GM13977 (cell line): ENCODE measurements around the gene ITIH5.

Experiments
- DNase-seq: peaks from one replicate; pipeline ENCODE4 v3.0.0; 2012; ENCODE audit warnings: low spot score
- CTCF ChIP-seq: IDR thresholded peaks from 2 replicates; pipeline ENCODE4 v1.5.1; 2012; ENCODE audit warnings: mild to moderate bottlenecking, control low read depth; ENCODE audit not compliant: insufficient read depth; ENCODE audit errors: extremely low read depth, missing control alignments
- in situ Hi-C: fragments of 300-500 bp; cut with MboI; formaldehyde crosslinking; loops from one replicate; pipeline ENCODE4 v1.12.0; 2022; ENCODE audit warnings: low sequenced_read_pairs, low pct_unique_long_range_greater_than_20kb, mixed read lengths, inconsistent platforms; ENCODE audit not compliant: unreplicated experiment

ITIH5 gene

DNA sequence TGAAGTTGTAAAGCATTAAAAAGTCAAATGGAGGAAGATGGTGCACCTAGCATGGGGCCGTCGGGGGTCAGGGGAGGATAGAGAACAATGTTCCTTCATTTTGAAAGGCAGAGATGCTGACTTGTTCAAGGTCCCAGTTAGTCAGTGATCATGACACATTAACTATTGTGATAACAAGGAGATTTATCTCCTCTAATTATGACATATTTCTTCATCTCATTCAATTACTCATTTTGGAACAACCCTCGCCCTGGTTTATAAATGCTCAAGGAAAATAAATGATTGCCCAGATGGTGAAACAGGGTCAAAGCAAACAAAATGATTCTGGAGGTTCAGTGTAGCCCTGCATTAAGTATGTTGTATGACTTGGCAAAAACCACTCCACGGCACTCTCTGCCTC is 106.2 kb downstream of the ITIH5 start:
- no peak for TF ChIP-seq CTCF
- no peak for DNase-seq
- in situ Hi-C loops: no loop called here

- TF ChIP-seq CTCF: no peak
- in situ Hi-C loops: no loop called here
- DNase-seq: no peak
These were observed 107.4 kb downstream of the ITIH5 start for GRCh38 chr10:7559386-7559785.

DNA sequence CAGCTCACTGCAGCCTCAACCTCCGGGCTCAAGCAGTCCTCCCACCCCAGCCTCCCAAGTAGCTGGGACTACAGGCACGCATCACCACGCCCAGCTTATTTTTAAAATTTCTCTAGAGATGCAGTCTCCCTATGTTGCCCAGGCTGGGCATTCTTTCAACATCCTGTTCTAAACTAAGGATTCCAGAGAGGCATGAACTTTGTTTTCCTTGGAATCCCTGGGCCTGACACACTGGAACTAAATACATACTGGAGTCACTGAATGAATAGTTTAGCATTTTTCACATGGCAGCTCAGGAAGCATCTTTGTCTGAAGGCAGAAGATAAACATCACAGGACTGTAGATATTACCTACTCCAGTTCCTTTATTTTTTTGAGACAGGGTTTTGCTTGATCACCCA is 108.7 kb downstream of the ITIH5 start:
- no peak for TF ChIP-seq CTCF
- in situ Hi-C loops: no loop called here
- no peak for DNase-seq

DNA sequence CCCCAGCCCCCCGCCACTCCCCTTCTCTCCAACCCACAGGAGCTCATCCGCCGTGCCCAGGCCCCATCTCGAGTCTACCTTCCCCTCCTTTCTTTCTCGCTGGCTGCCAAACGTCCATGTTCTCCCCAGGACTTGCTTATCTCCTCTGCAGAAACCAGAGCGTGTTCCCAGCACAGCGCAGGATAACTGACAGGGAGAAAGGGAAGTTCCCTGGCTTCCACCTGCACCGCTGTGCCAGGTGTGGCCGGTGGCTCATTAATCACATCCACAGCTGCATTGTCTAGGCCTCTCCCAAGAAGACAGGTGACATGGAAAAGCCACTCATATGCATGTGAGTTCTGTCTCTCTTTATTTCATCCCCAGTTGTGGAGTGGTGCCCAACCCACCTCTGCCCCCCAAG is 113.2 kb downstream of the ITIH5 start:
- DNase-seq: no peak
- TF ChIP-seq CTCF: no peak
- in situ Hi-C loops: no loop called here

GRCh38 chr10:7551950-7552716 is 114.6 kb downstream of the ITIH5 start:
- no peak for TF ChIP-seq CTCF
- DNase-seq: no peak
- in situ Hi-C loops: no loop called here

DNA sequence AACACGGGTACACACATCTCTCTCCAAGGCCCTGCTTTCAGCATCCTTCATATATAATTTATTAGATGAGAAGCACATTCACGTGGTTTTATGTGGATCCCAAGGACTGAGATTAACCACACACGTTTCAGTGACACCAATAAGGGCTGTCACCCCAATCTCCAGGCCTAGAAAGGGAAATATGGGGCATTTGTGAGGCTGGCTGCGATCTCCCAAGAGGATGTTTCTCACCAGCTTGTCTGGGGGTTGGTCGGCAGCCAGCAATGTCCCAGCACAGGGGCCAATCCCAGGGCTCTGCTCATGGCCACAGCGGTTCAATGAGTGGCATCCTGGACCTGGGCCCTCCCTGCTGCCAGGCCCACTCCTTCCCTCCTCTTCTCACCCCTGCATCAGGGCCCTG is 115.5 kb downstream of the ITIH5 start:
- in situ Hi-C loops: no loop called here
- no peak for DNase-seq
- TF ChIP-seq CTCF: no peak
